ENCODE data around the gene BSPH1.
"Not testable (repeated sequence)": the region's sequence is repeated elsewhere in the genome, so short reads cannot be mapped to it uniquely, and the experiment has no call there.

Gene BSPH1

DNA sequence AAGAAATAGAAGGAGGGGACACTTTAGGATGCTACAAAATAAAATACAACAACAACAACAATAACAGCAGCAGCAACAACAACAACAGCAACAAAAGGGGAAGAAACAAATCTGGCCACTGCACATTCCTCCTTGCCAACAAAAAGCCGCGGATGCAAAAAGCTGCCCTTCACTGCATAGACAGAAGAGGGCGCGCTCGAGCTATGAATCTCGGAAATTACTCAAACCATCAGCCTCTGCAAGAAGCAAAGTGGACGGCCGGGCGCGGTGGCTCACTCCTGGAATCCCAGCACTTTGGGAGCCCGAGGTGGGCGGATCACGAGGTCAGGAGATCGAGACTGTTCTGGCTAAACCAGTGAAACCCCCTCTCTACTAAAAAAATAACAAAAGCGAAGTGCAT is 71.9 kb downstream of the BSPH1 start:
- not testable (repeated sequence) for DNase-seq (ENCODE audit: insufficient read length, low spot score); FAIRE-seq
